ENCODE data around the gene ITGA5. TPM values are rescaled to one million over a fixed set of nuclear protein-coding genes. Genes with fewer than 3 reads are reported as not detected.

The ITGA5 gene
- total and polyA plus RNA-seq, 2 of the 13 experiments (the other 11 are each of a cell fraction or from before 2014, with no cell fraction given): 0.20 to 0.40 TPM

DNA sequence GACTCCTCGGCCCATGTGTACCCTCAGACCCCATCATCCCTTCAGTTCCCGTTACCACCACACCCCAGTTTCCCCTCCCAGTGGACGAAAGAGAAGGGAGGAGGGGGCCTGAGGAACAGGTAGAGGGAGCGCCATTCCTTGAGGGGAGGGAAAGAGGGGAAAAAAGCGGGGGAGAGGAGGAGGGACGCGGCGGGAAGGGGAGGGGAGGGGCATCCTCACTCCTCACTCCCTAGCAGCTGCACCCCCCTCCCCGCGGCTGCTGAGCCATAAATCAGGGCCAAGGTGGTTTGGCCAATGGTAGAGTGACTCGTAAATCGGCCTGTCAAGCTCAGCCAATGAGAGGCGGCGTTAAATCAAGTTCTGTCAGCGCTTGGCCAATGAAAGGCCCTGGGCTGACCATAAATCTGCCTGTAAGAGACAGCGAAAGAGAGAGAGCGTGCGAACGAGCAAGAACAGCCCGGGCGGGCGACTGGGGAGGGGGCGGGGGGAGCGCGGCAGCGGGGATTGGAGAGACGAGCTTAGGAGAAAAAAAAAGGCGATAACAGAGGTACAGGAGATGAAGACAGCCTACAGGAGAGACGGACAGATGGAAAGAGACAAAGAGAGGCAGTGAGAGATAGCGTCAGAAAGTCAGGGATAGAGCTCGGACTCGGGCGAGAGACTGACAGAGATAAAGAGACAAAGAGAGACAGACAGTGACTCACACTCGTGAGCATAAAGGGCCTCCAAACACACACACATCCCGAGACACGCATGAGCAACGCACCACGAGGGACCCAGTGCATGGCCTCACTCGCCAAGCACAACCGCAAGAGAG lies 59.9 kb downstream of the ITGA5 start (continued):
- TF ChIP-seq NR2F6 (IDR thresholded peaks at IDR 0.05): no peak
- TF ChIP-seq NR2F6 (CRISPR knock-in tag; IDR thresholded peaks at IDR 0.05): 0 out of 2 replicates have a peak, but pooled peaks have one; percentile 7
- peak; percentile 98 for TF ChIP-seq HOXA5 (CRISPR knock-in tag; IDR thresholded peaks at IDR 0.05)
- TF ChIP-seq SMARCE1 (IDR thresholded peaks at IDR 0.05; ENCODE audit: borderline replicate concordance): no peak
- peak; percentile 36; the same call in 1 of the 2 replicates for TF ChIP-seq PHF8 (CRISPR knock-in tag; IDR thresholded peaks at IDR 0.05)
- TF ChIP-seq SOX6 (IDR thresholded peaks at IDR 0.05): no peak
- peak; percentile 31; the same call in 1 of the 2 replicates for TF ChIP-seq SOX6 (CRISPR knock-in tag; IDR thresholded peaks at IDR 0.05)
- TF ChIP-seq, protein P1, sequence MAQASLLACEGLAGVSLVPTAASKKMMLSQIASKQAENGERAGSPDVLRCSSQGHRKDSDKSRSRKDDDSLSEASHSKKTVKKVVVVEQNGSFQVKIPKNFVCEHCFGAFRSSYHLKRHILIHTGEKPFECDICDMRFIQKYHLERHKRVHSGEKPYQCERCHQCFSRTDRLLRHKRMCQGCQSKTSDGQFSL (CRISPR knock-in tag; IDR thresholded peaks at IDR 0.05): peak; percentile 86
- TF ChIP-seq HOXA7 (CRISPR knock-in tag; IDR thresholded peaks at IDR 0.05): no peak
- TF ChIP-seq ATF1 (CRISPR knock-in tag; IDR thresholded peaks at IDR 0.05): peak; percentile 85
- TF ChIP-seq FOXO1 (CRISPR knock-in tag; IDR thresholded peaks at IDR 0.05): no peak
- TF ChIP-seq E2F1 (CRISPR knock-in tag; IDR thresholded peaks at IDR 0.05): 0 out of 2 replicates have a peak, but pooled peaks have one; percentile 51
- 0 out of 2 replicates have a peak, but pooled peaks have one; percentile 21 for TF ChIP-seq CHD2 (IDR thresholded peaks at IDR 0.05; ENCODE audit: low read depth, low read length)
- TF ChIP-seq, protein P2, sequence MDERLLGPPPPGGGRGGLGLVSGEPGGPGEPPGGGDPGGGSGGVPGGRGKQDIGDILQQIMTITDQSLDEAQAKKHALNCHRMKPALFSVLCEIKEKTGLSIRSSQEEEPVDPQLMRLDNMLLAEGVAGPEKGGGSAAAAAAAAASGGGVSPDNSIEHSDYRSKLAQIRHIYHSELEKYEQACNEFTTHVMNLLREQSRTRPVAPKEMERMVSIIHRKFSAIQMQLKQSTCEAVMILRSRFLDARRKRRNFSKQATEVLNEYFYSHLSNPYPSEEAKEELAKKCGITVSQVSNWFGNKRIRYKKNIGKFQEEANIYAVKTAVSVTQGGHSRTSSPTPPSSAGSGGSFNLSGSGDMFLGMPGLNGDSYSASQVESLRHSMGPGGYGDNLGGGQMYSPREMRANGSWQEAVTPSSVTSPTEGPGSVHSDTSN (CRISPR knock-in tag; IDR thresholded peaks at IDR 0.05): peak; percentile 84
- no peak for TF ChIP-seq NFIC (IDR thresholded peaks at IDR 0.05; ENCODE audit: low read length)
- TF ChIP-seq ETV6 (CRISPR knock-in tag; conservative IDR thresholded peaks at IDR 0.05): no peak
- no peak for TF ChIP-seq ZNF646 (CRISPR knock-in tag; IDR thresholded peaks at IDR 0.05)
- TF ChIP-seq ZNF501 (CRISPR knock-in tag; IDR thresholded peaks at IDR 0.05): peak; percentile 51
- TF ChIP-seq MYPOP (CRISPR knock-in tag; IDR thresholded peaks at IDR 0.05): 0 out of 2 replicates have a peak, but pooled peaks have one; percentile 17
- TF ChIP-seq U2AF2 (IDR thresholded peaks at IDR 0.05; ENCODE audit: low read depth, low read length): no peak
- no peak for TF ChIP-seq CCAR2 (optimal IDR thresholded peaks at IDR 0.05; ENCODE audit: low read depth, low read length)
